Ishikawa (cell line): ENCODE results near the gene SLC45A1.

Source experiments
- CEBPB ChIP-seq: IDR thresholded peaks from 2 replicates; pipeline ENCODE4 v1.6.1; 2012
- CREB1 ChIP-seq: IDR thresholded peaks from 2 replicates; pipeline ENCODE4 v1.6.1; 2012; ENCODE audit warnings: low read depth
- EGR1 ChIP-seq: IDR thresholded peaks from 2 replicates; pipeline ENCODE4 v1.6.1; 2012
- FOXM1 ChIP-seq: IDR thresholded peaks from 2 replicates; pipeline ENCODE4 v1.6.1; 2012; ENCODE audit warnings: low read depth, borderline replicate concordance
- REST ChIP-seq: IDR thresholded peaks from 2 replicates; pipeline ENCODE4 v1.6.1; 2012; ENCODE audit warnings: low read depth, mild to moderate bottlenecking
- TCF12 ChIP-seq: IDR thresholded peaks from 2 replicates; pipeline ENCODE4 v1.6.1; 2012; ENCODE audit warnings: low read depth
- TEAD4 ChIP-seq: IDR thresholded peaks from 2 replicates; pipeline ENCODE4 v1.6.1; 2012
- USF1 ChIP-seq: IDR thresholded peaks from 2 replicates; pipeline ENCODE4 v1.6.1; 2012
- YY1 ChIP-seq: IDR thresholded peaks from 2 replicates; pipeline ENCODE4 v1.6.1; 2012; ENCODE audit warnings: low read depth

DNA sequence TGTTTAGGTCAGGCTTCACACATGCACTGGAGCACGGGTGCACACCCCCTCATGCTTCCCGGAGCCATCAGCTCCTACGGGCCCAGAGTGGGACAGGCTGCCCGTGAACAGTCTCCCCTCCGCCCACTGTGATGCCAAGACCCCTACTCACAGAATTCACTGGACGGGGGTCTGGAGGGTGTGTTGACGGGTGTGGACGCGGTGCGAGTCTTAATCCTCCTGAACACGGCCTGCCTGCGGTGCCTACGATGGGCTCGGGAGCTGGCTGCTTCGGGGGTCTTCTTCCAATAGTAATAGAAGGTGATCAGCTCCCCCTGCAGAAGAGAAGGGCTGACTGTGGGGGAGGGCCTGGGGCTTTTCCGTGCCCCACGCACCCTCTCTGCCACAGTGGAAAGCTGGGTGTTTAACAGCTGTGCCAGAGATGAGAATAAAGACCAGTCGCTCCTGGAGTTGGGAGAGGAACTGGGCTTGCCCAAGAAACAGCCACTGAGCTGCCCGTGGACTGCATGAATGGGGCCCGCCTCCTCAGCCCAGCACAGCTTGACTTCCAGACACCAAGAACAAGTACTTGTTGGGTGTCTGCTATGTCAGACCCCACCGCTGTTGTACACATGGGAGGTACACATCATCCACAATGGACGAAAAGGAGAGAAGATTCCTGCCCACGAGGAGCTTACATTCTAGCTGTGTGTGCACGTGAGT, 47.9 kb downstream of the SLC45A1 start:
- TF ChIP-seq EGR1 (no peak), CREB1 (no peak), REST (no peak), TCF12 (no peak), FOXM1 (no peak), CEBPB (no peak), YY1 (no peak), TEAD4 (no peak), USF1 (no peak)
